HepG2 (cell line): ENCODE measurements around the gene MTM1. TPM values are rescaled to one million over a fixed set of nuclear protein-coding genes. Genes with fewer than 3 reads are reported as not detected.

Experiments
- BRCA1 ChIP-seq: sonication (generic); formaldehyde crosslinking; IDR thresholded peaks from 2 replicates; pipeline ENCODE4 v1.4.0; 2020; ENCODE audit warnings: missing genetic modification reagents
- CBX1 ChIP-seq: IDR thresholded peaks from one replicate; pipeline ENCODE4 v1.6.1; 2016; ENCODE audit warnings: antibody characterized with exemption, low read depth
- CHCHD3 ChIP-seq: sonication (generic); formaldehyde crosslinking; IDR thresholded peaks from 2 replicates; pipeline ENCODE4 v1.8.0; 2022; ENCODE audit warnings: mild to moderate bottlenecking, missing genetic modification reagents, moderate library complexity
- EED ChIP-seq: sonication (generic); formaldehyde crosslinking; IDR thresholded peaks from 2 replicates; pipeline ENCODE4 v1.5.0; 2020; ENCODE audit warnings: mild to moderate bottlenecking, missing genetic modification reagents
- HDAC6 ChIP-seq: fragments of 200-600 bp; sonication (generic); IDR thresholded peaks from 2 replicates; pipeline ENCODE4 v1.7.0; 2017; ENCODE audit warnings: mild to moderate bottlenecking, antibody characterized with exemption, low read length, low read depth
- KLF6 ChIP-seq: IDR thresholded peaks from 2 replicates; pipeline ENCODE4 v1.8.0; 2016; ENCODE audit warnings: missing biosample characterization, missing genetic modification reagents
- MED1 ChIP-seq: sonication (generic); formaldehyde crosslinking; IDR thresholded peaks from 2 replicates; pipeline ENCODE4 v1.4.0; 2020; ENCODE audit warnings: missing genetic modification reagents
- MTA3 ChIP-seq: sonication (generic); formaldehyde crosslinking; IDR thresholded peaks from 2 replicates; pipeline ENCODE4 v1.4.0; 2020; ENCODE audit warnings: missing genetic modification reagents
- NFRKB ChIP-seq: fragments of 450-650 bp; IDR thresholded peaks from 2 replicates; pipeline ENCODE4 v1.6.1; 2017
- NONO ChIP-seq, 2 experiments: fragments of 450-650 bp in 1 of 2; sonication (generic) in 1 of 2; formaldehyde crosslinking in 1 of 2; IDR thresholded peaks in 1 of 2; conservative IDR thresholded peaks in 1 of 2; 2 replicates each; pipeline versions ENCODE4 v1.6.1 to v1.8.0; 2017 to 2022; ENCODE audit warnings: mild to moderate bottlenecking in 1 of 2, missing genetic modification reagents in 1 of 2, moderate library complexity in 1 of 2
- NR1H2 ChIP-seq: sonication (generic); formaldehyde crosslinking; IDR thresholded peaks from 2 replicates; pipeline ENCODE4 v1.8.1; 2022; ENCODE audit warnings: low read depth, missing genetic modification reagents, borderline replicate concordance
- NR2C2 ChIP-seq: sonication (generic); formaldehyde crosslinking; IDR thresholded peaks from 2 replicates; pipeline ENCODE4 v1.4.0; 2020; ENCODE audit warnings: missing genetic modification reagents, mild to moderate bottlenecking, moderate library complexity, borderline replicate concordance
- PHF8 ChIP-seq: sonication (generic); formaldehyde crosslinking; IDR thresholded peaks from 2 replicates; pipeline ENCODE4 v1.5.0; 2020; ENCODE audit warnings: missing genetic modification reagents
- SNRNP70 ChIP-seq: fragments of 200-400 bp; formaldehyde crosslinking; IDR thresholded peaks from 2 replicates; pipeline ENCODE4 v1.6.1; 2017; ENCODE audit warnings: mild to moderate bottlenecking, low read depth, low read length, moderate library complexity
- TAF1 ChIP-seq: sonication (generic); formaldehyde crosslinking; IDR thresholded peaks from 2 replicates; pipeline ENCODE4 v1.4.0; 2020; ENCODE audit warnings: missing genetic modification reagents
- ZBTB20 ChIP-seq: sonication (generic); formaldehyde crosslinking; IDR thresholded peaks from 2 replicates; pipeline ENCODE4 v1.8.1; 2023; ENCODE audit warnings: missing genetic modification reagents, low read depth, mild to moderate bottlenecking, borderline replicate concordance
- ZBTB3 ChIP-seq: sonication (generic); formaldehyde crosslinking; IDR thresholded peaks from 2 replicates; pipeline ENCODE4 v1.4.0; 2020; ENCODE audit warnings: low read depth, mild to moderate bottlenecking, moderate library complexity, missing genetic modification reagents, borderline replicate concordance
- ZFP82 ChIP-seq: sonication (generic); formaldehyde crosslinking; IDR thresholded peaks from 2 replicates; pipeline ENCODE4 v1.5.1; 2020; ENCODE audit warnings: mild to moderate bottlenecking, missing genetic modification reagents, borderline replicate concordance
- ZKSCAN1 ChIP-seq: fragments of 150-350 bp; IDR thresholded peaks from 2 replicates; pipeline ENCODE4 v1.6.1; 2014; ENCODE audit warnings: low read length
- ZMYM3 ChIP-seq: sonication (generic); formaldehyde crosslinking; IDR thresholded peaks from 2 replicates; pipeline ENCODE4 v1.5.1; 2020; ENCODE audit warnings: mild to moderate bottlenecking, missing genetic modification reagents
- ZMYM4 ChIP-seq: sonication (generic); formaldehyde crosslinking; IDR thresholded peaks from 2 replicates; pipeline ENCODE4 v1.8.1; 2023; ENCODE audit warnings: mild to moderate bottlenecking, missing genetic modification reagents
- ZNF24 ChIP-seq: fragments of 450-650 bp; IDR thresholded peaks from 2 replicates; pipeline ENCODE4 v1.6.1; 2017; ENCODE audit warnings: antibody characterized with exemption, mild to moderate bottlenecking
- ZNF484 ChIP-seq: sonication (generic); formaldehyde crosslinking; IDR thresholded peaks from 2 replicates; pipeline ENCODE4 v1.5.1; 2020; ENCODE audit warnings: mild to moderate bottlenecking, low read depth, missing genetic modification reagents, borderline replicate concordance
- ZNF670 ChIP-seq: sonication (generic); formaldehyde crosslinking; IDR thresholded peaks from 2 replicates; pipeline ENCODE4 v1.8.0; 2022; ENCODE audit warnings: mild to moderate bottlenecking, missing genetic modification reagents, borderline replicate concordance
- ZNF775 ChIP-seq: sonication (generic); formaldehyde crosslinking; IDR thresholded peaks from 2 replicates; pipeline ENCODE4 v1.4.0; 2020; ENCODE audit warnings: missing genetic modification reagents, mild to moderate bottlenecking, moderate library complexity, borderline replicate concordance
- ZSCAN9 ChIP-seq: IDR thresholded peaks from 2 replicates; pipeline ENCODE4 v1.6.1; 2016; ENCODE audit warnings: borderline replicate concordance
- polyA plus RNA-seq, 8 experiments: library from polyadenylated mRNA; depleted of rRNA in 3 of 8; stranded (reverse) in 7 of 8; unstranded in 1 of 8; fragments of >200 nt; fragmentation: Illumina TruSeq in 4 of 8; extraction: Trizol in 4 of 8; gene quantifications; 2 replicates each; pipeline versions ENCODE4 v1.2.1 to v1.2.3, GENCODE V29; 2011 to 2016; ENCODE audit warnings: low read depth in 4 of 8, missing spikeins in 1 of 8, mixed read lengths in 1 of 8; ENCODE audit not compliant: insufficient read depth in 1 of 8
- total RNA-seq, 5 experiments: library from RNA; depleted of rRNA; stranded (reverse); fragments of >200 nt; fragmentation: Illumina TruSeq; extraction: Trizol; gene quantifications; 2 replicates each; pipeline ENCODE4 v1.2.3, GENCODE V29; 2016; ENCODE audit warnings: low read depth in 1 of 5
- TF ChIP-seq, protein P1 (sequence below): sonication (generic); formaldehyde crosslinking; IDR thresholded peaks from 2 replicates; pipeline ENCODE4 v1.4.0; 2020; ENCODE audit warnings: missing genetic modification reagents, borderline replicate concordance
- TF ChIP-seq, protein P2 (sequence below): IDR thresholded peaks from 2 replicates; pipeline ENCODE4 v1.6.1; 2016; ENCODE audit warnings: missing genetic modification reagents, missing compliant biosample characterization

Gene MTM1
- total and polyA plus RNA-seq, 2 of the 13 experiments (the other 11 are each of a cell fraction or from before 2014, with no cell fraction given): 12.0 to 15.2 TPM

DNA sequence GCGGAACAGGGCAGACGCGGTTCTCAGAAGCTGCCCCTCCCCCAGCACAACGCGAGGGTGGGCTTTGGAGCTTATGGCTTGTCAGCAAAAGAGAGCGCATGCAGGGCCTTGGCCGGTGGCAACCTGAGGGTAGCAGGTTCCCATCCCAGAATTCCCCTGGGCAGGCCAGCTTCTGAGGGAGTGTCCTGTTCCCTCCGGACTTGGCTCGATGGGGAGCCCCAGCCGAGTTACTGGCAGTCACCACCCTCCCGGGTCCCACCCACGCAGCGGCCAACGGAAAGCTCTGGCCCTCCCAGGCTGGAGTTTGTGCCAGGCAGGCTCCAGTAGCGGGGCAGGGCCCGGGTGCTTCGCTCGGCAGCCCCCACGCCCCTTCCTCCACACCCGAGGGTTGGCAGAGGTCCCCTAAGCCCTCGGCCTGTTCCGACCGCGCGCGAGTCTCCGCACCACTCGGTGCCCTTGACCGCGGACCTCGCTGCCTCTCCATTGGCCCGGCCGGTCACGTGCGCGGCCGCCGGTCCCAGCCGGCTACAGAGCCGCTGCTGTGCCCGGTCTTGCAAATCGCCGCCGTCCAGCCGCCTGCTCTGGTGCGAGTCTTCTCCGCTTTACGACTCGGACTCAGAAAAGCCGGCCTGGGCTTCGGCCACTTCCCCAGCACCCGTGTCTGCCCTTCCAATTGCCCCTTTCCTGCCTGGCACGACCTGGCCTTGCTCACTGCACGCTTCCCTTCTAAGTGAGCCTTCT, 20.9 kb upstream of the MTM1 start (continued):
- no peak for TF ChIP-seq KLF6
- no peak for TF ChIP-seq MTA3 (CRISPR knock-in tag)
- TF ChIP-seq ZNF484 (CRISPR knock-in tag): no peak
- TF ChIP-seq TAF1 (CRISPR knock-in tag): peak; percentile 55
- no peak for TF ChIP-seq SNRNP70
- no peak for TF ChIP-seq CHCHD3 (CRISPR knock-in tag)
- no peak for TF ChIP-seq ZNF670
- no peak for TF ChIP-seq CBX1
- TF ChIP-seq, protein P1, sequence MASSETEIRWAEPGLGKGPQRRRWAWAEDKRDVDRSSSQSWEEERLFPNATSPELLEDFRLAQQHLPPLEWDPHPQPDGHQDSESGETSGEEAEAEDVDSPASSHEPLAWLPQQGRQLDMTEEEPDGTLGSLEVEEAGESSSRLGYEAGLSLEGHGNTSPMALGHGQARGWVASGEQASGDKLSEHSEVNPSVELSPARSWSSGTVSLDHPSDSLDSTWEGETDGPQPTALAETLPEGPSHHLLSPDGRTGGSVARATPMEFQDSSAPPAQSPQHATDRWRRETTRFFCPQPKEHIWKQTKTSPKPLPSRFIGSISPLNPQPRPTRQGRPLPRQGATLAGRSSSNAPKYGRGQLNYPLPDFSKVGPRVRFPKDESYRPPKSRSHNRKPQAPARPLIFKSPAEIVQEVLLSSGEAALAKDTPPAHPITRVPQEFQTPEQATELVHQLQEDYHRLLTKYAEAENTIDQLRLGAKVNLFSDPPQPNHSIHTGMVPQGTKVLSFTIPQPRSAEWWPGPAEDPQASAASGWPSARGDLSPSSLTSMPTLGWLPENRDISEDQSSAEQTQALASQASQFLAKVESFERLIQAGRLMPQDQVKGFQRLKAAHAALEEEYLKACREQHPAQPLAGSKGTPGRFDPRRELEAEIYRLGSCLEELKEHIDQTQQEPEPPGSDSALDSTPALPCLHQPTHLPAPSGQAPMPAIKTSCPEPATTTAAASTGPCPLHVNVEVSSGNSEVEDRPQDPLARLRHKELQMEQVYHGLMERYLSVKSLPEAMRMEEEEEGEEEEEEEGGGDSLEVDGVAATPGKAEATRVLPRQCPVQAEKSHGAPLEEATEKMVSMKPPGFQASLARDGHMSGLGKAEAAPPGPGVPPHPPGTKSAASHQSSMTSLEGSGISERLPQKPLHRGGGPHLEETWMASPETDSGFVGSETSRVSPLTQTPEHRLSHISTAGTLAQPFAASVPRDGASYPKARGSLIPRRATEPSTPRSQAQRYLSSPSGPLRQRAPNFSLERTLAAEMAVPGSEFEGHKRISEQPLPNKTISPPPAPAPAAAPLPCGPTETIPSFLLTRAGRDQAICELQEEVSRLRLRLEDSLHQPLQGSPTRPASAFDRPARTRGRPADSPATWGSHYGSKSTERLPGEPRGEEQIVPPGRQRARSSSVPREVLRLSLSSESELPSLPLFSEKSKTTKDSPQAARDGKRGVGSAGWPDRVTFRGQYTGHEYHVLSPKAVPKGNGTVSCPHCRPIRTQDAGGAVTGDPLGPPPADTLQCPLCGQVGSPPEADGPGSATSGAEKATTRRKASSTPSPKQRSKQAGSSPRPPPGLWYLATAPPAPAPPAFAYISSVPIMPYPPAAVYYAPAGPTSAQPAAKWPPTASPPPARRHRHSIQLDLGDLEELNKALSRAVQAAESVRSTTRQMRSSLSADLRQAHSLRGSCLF (CRISPR knock-in tag): no peak
- no peak for TF ChIP-seq ZNF24
- no peak for TF ChIP-seq HDAC6
- TF ChIP-seq ZBTB3 (CRISPR knock-in tag): no peak
- TF ChIP-seq NR2C2: no peak
- no peak for TF ChIP-seq MED1
- no peak for TF ChIP-seq ZKSCAN1
- TF ChIP-seq BRCA1: no peak
- no peak for TF ChIP-seq ZMYM4 (CRISPR knock-in tag)
- no peak for TF ChIP-seq ZSCAN9
- no peak for TF ChIP-seq ZBTB20 (CRISPR knock-in tag)
- TF ChIP-seq NFRKB: no peak
- no peak for TF ChIP-seq ZNF775 (CRISPR knock-in tag)
- TF ChIP-seq PHF8 (CRISPR knock-in tag): peak; percentile 56
- TF ChIP-seq, protein P2, sequence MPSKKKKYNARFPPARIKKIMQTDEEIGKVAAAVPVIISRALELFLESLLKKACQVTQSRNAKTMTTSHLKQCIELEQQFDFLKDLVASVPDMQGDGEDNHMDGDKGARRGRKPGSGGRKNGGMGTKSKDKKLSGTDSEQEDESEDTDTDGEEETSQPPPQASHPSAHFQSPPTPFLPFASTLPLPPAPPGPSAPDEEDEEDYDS (CRISPR knock-in tag): no peak
- TF ChIP-seq ZFP82 (CRISPR knock-in tag): no peak
- no peak for TF ChIP-seq NR1H2 (CRISPR knock-in tag)
- 0 out of 2 replicates have a peak, but pooled peaks have one; percentile 17 for TF ChIP-seq EED (CRISPR knock-in tag)
- no peak for TF ChIP-seq NONO (IDR thresholded peaks at IDR 0.05)
- no peak for TF ChIP-seq NONO (CRISPR knock-in tag; conservative IDR thresholded peaks at IDR 0.05)
- no peak for TF ChIP-seq ZMYM3 (CRISPR knock-in tag)
